ENCODE results near the gene ADGRG4.

ADGRG4 gene

DNA sequence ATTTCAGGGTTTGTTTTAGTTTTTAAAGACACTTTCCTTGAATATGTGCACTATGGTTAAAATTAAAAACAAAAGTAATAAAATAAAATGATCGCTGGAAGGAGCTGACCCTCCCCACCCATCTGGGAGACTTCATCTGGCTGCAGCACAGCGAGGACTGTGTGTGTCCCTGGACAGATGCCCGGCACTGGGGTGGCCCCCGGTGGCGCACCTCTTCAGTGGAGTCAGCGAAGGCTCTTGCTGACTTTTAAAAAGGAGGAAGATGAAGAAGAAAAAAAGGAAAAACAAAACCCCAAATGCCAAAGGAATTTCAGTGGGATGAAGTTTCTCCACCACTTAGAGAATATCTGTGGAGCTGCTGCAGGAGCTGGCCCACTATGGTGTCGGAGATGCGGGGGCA lies 5.4 kb upstream of the ADGRG4 start:
- no peak for DNase-seq (ENCODE audit: low read depth)

GRCh38 chrX:136303041-136303440 lies 2.3 kb downstream of the ADGRG4 start:
- DNase-seq (ENCODE audit: low read depth) = no peak

- DNase-seq (ENCODE audit: low read depth) = no peak
Measured at GRCh38 chrX:136304493-136304892, 3.7 kb downstream of the ADGRG4 start.

DNA sequence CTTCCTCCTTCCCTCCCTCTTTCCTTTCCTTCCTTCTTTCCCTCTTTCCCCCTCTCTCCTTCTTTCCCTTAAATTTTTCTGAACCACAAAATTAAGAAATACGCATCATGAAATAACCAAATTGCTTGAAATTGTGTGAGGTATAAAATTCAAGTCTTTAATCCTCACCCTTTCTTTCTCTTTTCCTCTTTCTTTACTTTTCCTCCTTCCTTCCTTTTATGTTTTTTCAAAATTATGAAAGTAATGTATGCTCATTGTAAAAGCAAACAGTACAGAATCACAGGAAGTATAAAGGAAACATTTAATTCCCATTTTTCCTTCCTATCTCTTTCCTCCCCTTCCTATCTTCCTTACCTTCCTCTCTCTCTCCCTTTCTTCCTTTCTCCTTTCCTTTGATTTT lies 5.4 kb downstream of the ADGRG4 start:
- no peak for DNase-seq (ENCODE audit: low read depth)

- no peak for DNase-seq (ENCODE audit: low read depth)
Measured at GRCh38 chrX:136307471-136307870, 6.7 kb downstream of the ADGRG4 start.

- DNase-seq (ENCODE audit: low read depth) = peak; percentile 5
Measured at GRCh38 chrX:136310411-136310810, 9.6 kb downstream of the ADGRG4 start.

GRCh38 chrX:136318156-136318555 lies 17.4 kb downstream of the ADGRG4 start:
- DNase-seq (ENCODE audit: low read depth) = no peak

DNA sequence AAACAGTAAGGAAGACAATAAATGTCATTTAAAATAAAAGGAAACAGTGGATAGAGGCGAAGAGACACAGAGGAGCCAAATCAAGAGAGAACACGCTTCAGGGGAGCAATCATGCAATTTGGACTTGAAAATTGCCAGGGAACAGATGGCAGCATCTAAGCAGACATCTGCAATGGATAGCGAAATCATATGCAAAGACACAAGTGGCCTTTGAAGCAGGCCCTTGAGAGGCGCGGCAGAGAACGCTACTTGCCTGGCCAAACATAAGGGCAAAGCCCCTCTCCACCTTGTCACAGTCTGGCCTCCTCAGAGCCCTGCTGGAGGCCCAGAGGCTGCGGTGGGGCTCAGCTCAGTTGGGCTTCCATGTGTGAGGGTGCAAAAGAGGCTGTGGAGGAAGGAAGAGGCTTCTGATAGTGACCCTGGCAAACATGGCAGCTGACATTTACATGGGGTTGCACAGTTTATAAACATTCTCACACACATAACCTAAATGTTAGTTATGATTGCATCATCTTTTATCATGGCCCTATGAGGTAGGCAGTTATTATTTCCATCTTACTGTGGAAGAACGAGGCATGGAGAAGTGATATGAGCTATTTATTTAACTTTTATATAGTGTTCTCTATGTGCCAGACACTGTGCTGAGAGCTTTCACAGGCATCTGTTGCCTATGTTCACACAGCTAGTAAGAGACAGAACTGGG lies 18.3 kb downstream of the ADGRG4 start:
- DNase-seq (ENCODE audit: low read depth) = no peak

DNA sequence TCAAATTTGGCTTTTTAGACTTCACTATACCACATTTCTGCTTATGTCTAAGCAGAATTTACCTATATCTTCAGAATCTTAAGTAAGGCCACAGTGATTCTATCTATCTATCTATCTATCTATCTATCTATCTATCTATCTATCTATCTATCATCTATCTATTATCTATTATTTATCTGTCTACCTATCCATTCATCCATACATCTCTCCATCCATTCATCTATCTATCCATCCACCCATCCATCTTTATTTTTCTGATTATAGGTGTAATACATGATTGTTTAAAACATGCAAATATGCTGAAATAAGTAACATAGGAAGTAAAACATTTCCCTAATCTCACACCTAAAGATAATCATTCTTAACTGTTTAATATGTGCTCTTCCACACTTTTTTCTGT lies 18.8 kb downstream of the ADGRG4 start:
- DNase-seq (ENCODE audit: low read depth) = no peak

- no peak for DNase-seq (ENCODE audit: low read depth)
Measured at GRCh38 chrX:136321532-136321931, 20.8 kb downstream of the ADGRG4 start.

DNA sequence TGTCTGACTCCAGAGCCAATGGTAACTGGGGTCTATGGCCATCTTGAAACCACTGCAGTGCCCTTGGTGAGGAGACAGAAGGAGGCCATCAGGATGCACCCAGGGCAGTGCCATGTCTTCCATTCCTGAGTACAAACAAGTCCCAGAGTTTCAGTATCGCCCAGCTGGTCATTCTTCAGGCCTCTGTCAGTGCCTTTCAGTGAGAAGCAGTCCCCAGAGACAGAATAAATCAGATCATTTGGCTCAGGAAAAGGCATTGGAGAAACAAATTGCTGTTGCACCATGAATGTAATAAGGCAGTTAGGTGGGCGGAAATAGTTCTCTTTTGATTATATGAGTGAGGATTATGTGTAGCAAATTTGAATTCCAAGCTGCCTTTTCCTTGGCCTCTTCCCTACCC lies 21.3 kb downstream of the ADGRG4 start:
- no peak for DNase-seq (ENCODE audit: low read depth)

DNA sequence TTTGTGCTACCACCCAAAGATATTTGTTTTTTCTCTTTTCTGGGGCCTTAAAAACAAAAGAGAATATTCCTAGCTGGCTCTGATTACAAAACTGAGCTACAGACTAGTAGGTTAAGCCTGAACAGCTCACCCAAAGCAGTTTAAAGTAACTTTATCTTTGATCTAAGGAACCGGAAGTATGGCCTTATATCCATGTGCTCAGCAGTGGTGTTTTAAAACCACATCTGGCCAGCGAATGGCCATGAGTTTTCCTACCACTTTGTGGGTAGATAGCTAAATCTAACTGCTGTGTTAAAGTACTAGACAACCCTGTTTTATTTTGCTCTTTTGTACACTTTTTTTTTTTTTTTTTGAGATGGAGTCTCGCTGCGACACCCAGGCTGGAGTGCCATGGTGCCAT lies 24.6 kb downstream of the ADGRG4 start:
- DNase-seq (ENCODE audit: low read depth) = no peak

DNA sequence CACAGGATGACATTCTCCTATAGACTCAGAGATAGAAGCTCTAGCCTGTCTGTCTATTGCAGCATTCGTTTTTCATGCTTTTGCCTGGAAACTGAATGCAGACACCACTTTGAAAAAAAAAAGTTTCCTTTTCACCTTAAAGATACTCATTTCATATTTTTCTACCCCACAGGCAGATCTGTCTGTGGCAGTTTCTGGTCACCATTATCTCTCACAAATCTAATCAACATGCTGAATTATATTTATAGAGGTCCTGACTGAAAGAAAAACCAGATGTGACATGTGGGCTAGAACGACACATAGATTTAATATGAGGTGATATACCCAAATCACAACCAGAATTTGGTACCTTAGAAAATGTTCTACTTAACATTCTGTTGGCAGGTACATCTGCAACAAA lies 28.2 kb downstream of the ADGRG4 start:
- no peak for DNase-seq (ENCODE audit: low read depth)

DNA sequence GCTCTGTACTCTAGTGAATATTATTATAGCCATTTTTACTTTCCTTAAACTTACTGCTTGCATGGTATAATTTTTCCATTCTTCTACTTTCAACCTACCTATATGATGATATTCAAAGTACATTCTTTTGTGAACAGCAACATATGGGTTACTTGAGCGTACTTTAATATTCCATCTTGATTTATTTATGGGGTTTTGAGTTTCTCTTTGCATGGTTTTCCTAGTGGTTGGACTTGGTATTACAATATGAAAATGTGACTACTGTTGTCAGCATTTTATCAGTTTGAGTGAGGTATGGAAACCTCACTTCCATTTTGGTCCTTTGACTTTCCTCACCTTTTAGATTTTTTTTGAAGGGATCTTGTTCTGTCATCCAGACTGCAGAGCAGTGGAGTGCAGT lies 35.9 kb downstream of the ADGRG4 start:
- no peak for DNase-seq (ENCODE audit: low read depth)

- DNase-seq (ENCODE audit: low read depth) = no peak
Measured at GRCh38 chrX:136339702-136340101, 38.9 kb downstream of the ADGRG4 start.

DNA sequence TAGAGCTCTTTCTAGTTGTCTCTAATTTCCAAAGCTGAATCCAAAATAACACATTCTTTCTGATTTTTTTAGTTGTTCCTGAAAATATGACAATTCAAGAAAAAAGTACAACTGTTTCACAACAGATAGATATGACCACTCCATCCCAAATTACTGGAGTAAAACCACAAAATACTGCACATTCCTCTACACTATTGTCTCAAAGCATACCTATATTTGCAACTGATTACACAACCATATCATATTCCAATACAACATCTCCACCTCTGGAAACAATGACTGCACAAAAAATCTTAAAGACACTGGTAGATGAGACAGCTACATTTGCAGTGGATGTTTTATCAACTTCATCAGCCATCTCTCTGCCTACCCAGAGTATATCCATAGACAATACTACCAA lies 43.6 kb downstream of the ADGRG4 start:
- no peak for DNase-seq (ENCODE audit: low read depth)

DNA sequence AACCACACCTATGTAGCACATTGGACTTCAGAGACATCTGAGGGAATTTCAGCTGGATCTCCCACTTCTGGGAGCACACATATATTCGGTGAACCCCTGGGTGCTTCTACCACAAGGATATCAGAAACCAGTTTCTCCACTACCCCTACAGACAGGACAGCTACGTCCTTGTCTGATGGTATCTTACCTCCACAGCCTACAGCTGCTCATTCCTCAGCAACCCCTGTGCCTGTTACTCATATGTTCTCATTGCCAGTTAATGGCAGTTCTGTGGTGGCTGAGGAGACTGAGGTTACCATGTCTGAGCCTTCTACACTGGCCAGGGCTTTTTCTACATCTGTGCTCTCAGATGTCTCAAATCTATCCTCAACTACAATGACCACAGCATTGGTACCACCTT lies 45.7 kb downstream of the ADGRG4 start:
- DNase-seq (ENCODE audit: low read depth) = no peak

- no peak for DNase-seq (ENCODE audit: low read depth)
Measured at GRCh38 chrX:136347706-136348105, 46.9 kb downstream of the ADGRG4 start.

DNA sequence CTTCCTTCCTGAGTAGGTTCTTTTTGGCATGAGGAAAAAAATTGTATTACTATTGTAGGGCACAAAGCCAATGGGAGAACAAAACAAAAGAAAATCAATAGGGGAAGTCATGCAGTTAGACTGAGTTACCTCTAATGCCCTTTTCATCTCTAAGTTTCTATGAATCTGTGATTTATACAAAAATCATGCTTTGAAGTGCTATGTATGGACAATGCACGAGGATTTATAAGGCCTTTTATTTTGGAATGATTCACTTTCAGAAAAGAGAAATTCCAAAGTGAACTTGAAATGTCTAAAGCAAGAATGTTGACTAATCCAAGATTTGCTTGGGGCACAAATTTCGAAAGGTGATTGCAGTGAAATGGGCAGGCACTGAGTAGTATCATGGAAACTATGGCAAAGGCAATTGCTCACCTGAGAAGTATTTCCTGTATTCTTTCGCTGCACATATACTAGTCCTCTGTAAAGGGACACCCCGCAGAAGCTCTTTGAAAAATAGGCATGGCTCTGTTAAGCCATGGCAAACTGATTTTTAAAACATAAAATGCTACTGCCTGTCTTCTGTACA lies 52.8 kb downstream of the ADGRG4 start:
- DNase-seq (ENCODE audit: low read depth) = no peak

GRCh38 chrX:136354201-136354600 lies 53.4 kb downstream of the ADGRG4 start:
- DNase-seq (ENCODE audit: low read depth) = no peak

- DNase-seq (ENCODE audit: low read depth) = no peak
Measured at GRCh38 chrX:136369377-136369776, 68.6 kb downstream of the ADGRG4 start.

- DNase-seq (ENCODE audit: low read depth) = no peak
Measured at GRCh38 chrX:136376713-136377112, 76.0 kb downstream of the ADGRG4 start.

DNA sequence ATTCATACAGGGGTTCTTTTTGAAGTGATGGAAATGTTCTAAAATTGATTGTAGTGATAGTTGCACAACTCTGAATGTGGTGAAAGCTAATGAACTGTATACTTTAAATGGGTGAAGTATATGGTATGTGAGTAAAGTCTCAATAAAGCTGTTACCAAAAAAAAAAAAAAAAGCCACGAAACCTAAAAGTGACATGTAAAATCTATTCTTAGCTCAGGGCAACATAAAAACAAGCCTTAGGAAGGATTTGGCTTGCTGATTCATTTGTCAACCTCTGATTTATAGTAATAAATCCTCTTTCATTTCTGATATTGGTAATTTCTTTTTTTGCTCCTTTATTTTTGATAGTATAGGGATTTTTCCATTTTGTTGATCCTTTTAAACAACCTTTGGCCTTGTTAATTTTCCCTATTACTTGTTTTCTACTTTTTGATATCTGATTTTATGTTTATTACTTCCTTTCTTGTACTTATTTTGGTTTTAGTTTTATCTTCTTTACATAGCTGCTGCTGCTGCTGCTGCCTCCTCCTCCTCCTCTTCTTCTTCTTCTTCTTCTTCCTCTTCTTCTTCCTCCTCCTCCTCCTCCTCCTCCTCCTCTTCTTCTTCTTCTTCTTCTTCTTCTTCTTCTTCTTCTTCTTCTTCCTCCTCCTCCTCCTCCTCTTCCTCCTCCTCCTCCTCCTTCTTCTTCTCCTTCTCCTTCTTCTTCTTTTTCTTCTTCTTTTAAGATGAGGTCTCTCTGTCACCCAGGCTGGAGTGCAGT lies 79.4 kb downstream of the ADGRG4 start:
- DNase-seq (ENCODE audit: low read depth) = no peak

GRCh38 chrX:136386173-136386572 lies 85.4 kb downstream of the ADGRG4 start:
- no peak for DNase-seq (ENCODE audit: low read depth)

All from non-pigmented ciliary epithelial cell (primary cell).